ENCODE measurements around the gene LTC4S.

DNA sequence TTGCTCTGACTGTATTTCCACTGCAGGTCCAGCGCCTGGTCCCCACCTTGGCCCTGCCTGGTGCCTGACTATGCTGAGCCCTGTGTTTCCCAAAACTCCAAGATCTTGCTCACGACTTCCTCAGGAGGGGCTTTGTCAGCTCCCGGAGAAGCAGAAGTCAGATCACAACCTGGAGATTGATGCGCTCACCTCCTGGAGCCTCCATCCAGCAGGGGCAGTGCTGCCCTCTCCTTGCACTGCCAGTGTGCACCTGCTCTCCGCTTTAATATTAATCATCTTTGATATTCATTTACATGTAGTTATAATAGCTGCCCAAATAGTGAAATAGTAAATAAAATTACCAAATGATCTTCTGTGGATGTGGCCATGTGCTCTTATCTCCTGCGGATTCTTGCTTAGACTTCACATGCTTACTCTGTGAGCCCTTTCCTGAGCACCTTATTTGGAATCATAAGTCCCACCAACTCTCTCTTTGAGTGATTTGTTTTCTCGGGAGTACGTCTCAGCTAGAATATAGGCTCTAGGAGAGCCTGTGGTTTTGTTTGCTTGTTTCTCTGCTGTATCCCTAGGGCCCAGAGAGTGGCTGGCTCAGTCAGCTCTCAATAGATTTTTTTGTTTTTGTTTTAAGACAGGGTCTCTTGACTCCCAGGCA is 43.8 kb upstream of the LTC4S start:
- TF ChIP-seq, protein P1, sequence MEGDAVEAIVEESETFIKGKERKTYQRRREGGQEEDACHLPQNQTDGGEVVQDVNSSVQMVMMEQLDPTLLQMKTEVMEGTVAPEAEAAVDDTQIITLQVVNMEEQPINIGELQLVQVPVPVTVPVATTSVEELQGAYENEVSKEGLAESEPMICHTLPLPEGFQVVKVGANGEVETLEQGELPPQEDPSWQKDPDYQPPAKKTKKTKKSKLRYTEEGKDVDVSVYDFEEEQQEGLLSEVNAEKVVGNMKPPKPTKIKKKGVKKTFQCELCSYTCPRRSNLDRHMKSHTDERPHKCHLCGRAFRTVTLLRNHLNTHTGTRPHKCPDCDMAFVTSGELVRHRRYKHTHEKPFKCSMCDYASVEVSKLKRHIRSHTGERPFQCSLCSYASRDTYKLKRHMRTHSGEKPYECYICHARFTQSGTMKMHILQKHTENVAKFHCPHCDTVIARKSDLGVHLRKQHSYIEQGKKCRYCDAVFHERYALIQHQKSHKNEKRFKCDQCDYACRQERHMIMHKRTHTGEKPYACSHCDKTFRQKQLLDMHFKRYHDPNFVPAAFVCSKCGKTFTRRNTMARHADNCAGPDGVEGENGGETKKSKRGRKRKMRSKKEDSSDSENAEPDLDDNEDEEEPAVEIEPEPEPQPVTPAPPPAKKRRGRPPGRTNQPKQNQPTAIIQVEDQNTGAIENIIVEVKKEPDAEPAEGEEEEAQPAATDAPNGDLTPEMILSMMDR (IDR thresholded peaks at IDR 0.05 in 4 of 5, conservative IDR thresholded peaks at IDR 0.05 in 1 of 5) = no peak
- no peak for TF ChIP-seq POLR2A (IDR thresholded peaks at IDR 0.05)
